Stomach (tissue), 9 donors: Measurements from ENCODE around the gene AKAP13. TPM values are rescaled to one million over a fixed set of nuclear protein-coding genes. Genes with fewer than 3 reads are reported as not detected.

Experiments
- DNase-seq, 2 donors: peaks; one replicate each; pipeline versions ENCODE4 v3.0.0 to v3.0.0-alpha.2; 2013 to 2019
- H3K27ac ChIP-seq, 5 donors: fragments of 200-600 bp in 4 of 5; sonication (generic) in 4 of 5; one replicate each; pipeline ENCODE4 v1.5.1; 2013 to 2019; ENCODE audit warnings: mild to moderate bottlenecking in 1 of 5, moderate library complexity in 1 of 5
- H3K27me3 ChIP-seq, 3 donors: fragments of 200-600 bp; sonication (generic); one replicate each; pipeline ENCODE4 v1.5.1; 2017 to 2019; ENCODE audit warnings: mixed run types in 1 of 3
- H3K36me3 ChIP-seq, 4 donors: fragments of 200-600 bp; sonication (generic); 1 replicate in 3 of 4; 2 replicates in 1 of 4; pipeline ENCODE4 v1.5.1; 2016 to 2019
- H3K4me1 ChIP-seq, 4 donors: fragments of 200-600 bp; sonication (generic); one replicate each; pipeline ENCODE4 v1.5.1; 2016 to 2019
- H3K4me3 ChIP-seq, 4 donors: fragments of 200-600 bp; sonication (generic) in 3 of 4; one replicate each; pipeline ENCODE4 v1.5.1; 2016 to 2019; ENCODE audit warnings: mild to moderate bottlenecking in 1 of 4
- H3K9me3 ChIP-seq, 4 donors: fragments of 200-600 bp; sonication (generic); one replicate each; pipeline ENCODE4 v1.5.1; 2016 to 2019
- CTCF ChIP-seq, 7 experiments: fragments of 450-650 bp in 4 of 7; fragments of 200-600 bp in 3 of 7; sonication (generic) in 3 of 7; IDR thresholded peaks; one replicate each; pipeline ENCODE4 v1.5.1; 2016 to 2019; ENCODE audit warnings: antibody characterized with exemption in 7 of 7, control low read depth in 2 of 7, mild to moderate bottlenecking in 1 of 7
- EP300 ChIP-seq: sonication (generic); formaldehyde crosslinking; IDR thresholded peaks from one replicate; pipeline ENCODE4 v1.6.1; 2017; ENCODE audit warnings: antibody characterized with exemption
- POLR2A ChIP-seq, 4 donors: fragments of 450-650 bp; IDR thresholded peaks; one replicate each; pipeline ENCODE4 v1.6.1; 2016; ENCODE audit warnings: antibody characterized with exemption in 4 of 4, control low read depth in 2 of 4, mild to moderate bottlenecking in 1 of 4, moderate library complexity in 1 of 4
- POLR2AphosphoS5 ChIP-seq, 3 donors: sonication (generic); formaldehyde crosslinking; IDR thresholded peaks; one replicate each; pipeline ENCODE4 v1.6.1; 2016; ENCODE audit warnings: antibody characterized with exemption in 3 of 3
- WGBS, 5 donors: extraction: QIAGEN DNeasy Blood & Tissue Kit in 3 of 5; methylation state at CpG; one replicate each; pipeline versions ENCODE4 v1.1.5 to v1.1.7; 2013 to 2018; 5-methylcytosine and 5-hydroxymethylcytosine counted together
- intact Hi-C: fragments of 100-400 bp; cut with DNase I; formaldehyde crosslinking; loops from one replicate; pipeline ENCODE4 v1.15.1; 2023; ENCODE audit warnings: low total_unique reads
- polyA plus RNA-seq, 3 donors: library from polyadenylated mRNA; stranded (reverse); fragments of 200-250 nt; gene quantifications; one replicate each; pipeline ENCODE4 v1.2.3, GENCODE V29; 2013
- total RNA-seq, 5 donors: library from RNA; depleted of rRNA; stranded (reverse); fragments of >200 nt; gene quantifications; one replicate each; pipeline versions ENCODE4 v1.1.0 to v1.2.3, GENCODE V29; 2014 to 2016
- donor health status: healthy with polysubstance abuse.
- donor health status: Bipolar disorder and iron deficiency.
- donor health status: healthy.

AKAP13 gene
- total and polyA plus RNA-seq, 8 donors, result 33.1 to 395 (median 138) TPM

DNA sequence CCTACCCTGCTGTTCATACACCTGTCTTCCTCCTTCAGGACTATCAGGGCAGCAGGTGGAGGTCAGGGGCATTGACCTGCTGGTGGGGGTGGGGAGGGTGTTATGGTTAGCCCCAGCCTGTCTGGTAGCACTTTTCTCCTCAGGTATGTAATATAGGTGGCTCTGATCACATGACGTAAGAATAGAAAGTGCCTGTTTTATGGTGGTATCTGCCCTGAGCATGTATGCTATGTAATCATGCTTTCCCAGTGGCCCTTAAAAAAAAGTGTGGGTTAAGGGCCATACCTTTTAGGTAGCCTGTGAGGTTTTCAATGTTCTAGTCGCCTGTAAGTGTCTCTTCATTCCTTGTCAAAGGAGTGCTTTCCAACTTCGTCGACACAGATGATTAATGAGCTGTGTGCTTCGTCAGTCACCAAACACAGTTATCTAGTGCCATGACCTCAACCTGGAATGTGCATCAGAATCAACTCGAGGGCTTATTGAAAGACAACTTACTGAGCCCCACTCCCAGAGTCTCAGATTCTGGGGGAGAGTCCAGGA lies 328.1 kb downstream of the AKAP13 start:
- Histone ChIP-seq H3K4me1 (peaks cover 45 to 66% (median 57%) of the 10 kb centered on the region in 4 donors), H3K27ac (peak overlapping the region; percentile 82 to 93 (median 88)), H3K9me3 (no peaks in the 10 kb centered on the region), H3K36me3 (peaks cover 22 to 52% (median 48%) of the 10 kb centered on the region in 4 donors), H3K27me3 (no peaks in the 10 kb centered on the region), H3K4me3 (peak overlapping the region in 1 of 4 donors; percentile 8)
- WGBS, 5 donors, result 20 to 47% (median 40%) methylated on average over 6 of the region's 6 CpGs
- peak in 1 of 2 donors; percentile 57 for DNase-seq
- intact Hi-C loops, result no loop called here
- peak in 1 of 3 donors; percentile 22 for TF ChIP-seq POLR2AphosphoS5 (IDR thresholded peaks at IDR 0.05)
- TF ChIP-seq POLR2A (IDR thresholded peaks at IDR 0.05), result no peak
- TF ChIP-seq EP300, result no peak
- TF ChIP-seq CTCF (IDR thresholded peaks at IDR 0.05), result no peak

DNA sequence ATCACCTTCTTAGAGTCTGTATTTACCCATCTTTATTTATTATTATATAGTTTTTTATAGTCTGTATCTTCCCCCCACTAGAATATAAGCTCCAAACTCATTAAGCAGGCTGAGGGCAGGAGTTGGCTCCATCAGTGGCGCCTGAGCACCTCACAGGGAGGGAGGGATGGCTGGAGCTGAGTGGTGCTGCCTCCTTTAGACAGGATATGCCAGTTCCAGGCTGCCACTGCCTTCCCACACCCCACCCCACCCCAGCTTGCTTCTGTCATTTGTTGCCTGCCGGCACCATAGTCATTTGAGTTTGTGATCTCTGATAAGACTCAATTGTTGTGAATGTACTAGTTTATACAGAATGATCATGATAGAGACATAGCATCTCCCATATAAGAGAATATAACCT lies 328.8 kb downstream of the AKAP13 start:
- no peak for DNase-seq
- Histone ChIP-seq H3K36me3 (peaks cover 22 to 60% (median 56%) of the 10 kb centered on the region in 4 donors), H3K4me1 (peaks cover 39 to 59% (median 50%) of the 10 kb centered on the region in 4 donors), H3K4me3 (no peak overlapping the region), H3K27ac (peak overlapping the region in 4 of 5 donors; percentile 82 to 93 (median 87)), H3K9me3 (no peaks in the 10 kb centered on the region), H3K27me3 (no peaks in the 10 kb centered on the region)
- 69 to 81% (median 78%) methylated on average over 2 of the region's 2 CpGs for WGBS, 5 donors
- no peak for TF ChIP-seq POLR2AphosphoS5 (IDR thresholded peaks at IDR 0.05)
- TF ChIP-seq EP300, result no peak
- intact Hi-C loops, result no loop called here

DNA sequence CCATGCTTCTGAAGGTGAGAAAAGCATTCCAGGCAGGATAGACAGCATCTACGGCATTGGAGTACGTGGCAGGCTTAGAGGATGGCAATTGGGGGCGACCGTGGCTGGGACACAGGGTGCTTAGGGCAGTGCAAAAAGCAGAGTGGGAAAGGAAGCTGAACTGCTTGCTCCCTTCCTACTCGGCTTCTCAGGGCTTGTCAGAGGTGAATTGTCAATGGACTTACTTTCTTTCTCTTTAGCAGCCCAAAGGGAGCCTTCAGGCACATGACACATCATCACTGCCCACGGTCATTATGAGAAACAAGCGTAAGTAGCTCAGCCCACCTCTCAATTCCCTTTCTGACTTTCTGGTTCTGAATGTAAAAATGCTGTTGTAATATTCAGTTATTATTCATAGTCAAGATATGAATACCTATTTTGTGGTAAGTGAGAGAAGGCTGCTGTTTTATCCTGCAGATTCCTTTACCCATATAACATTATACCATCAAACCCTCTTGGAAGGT lies 330.0 kb downstream of the AKAP13 start:
- peaks cover 28 to 48% (median 40%) of the 10 kb centered on the region in 4 donors for H3K4me1 ChIP-seq
- intact Hi-C loops, result no loop called here
- H3K27ac ChIP-seq, result peak overlapping the region in 3 of 5 donors; percentile 9 to 88 (median 22)
- 86 to 98% (median 95%) methylated on average over 7 of the region's 7 CpGs for WGBS, 5 donors
- no peaks in the 10 kb centered on the region for H3K27me3 ChIP-seq
- no peaks in the 10 kb centered on the region for H3K9me3 ChIP-seq
- no peak for DNase-seq
- H3K36me3 ChIP-seq, result peaks cover 22 to 72% (median 67%) of the 10 kb centered on the region in 4 donors
- H3K4me3 ChIP-seq, result no peak overlapping the region
- no peak for TF ChIP-seq EP300
- TF ChIP-seq POLR2A (IDR thresholded peaks at IDR 0.05), result no peak
- no peak for TF ChIP-seq POLR2AphosphoS5 (IDR thresholded peaks at IDR 0.05)
- TF ChIP-seq CTCF (IDR thresholded peaks at IDR 0.05), result no peak

GRCh38 chr15:85711580-85712192 lies 331.3 kb downstream of the AKAP13 start:
- H3K27me3 ChIP-seq, result no peaks in the 10 kb centered on the region
- no peak overlapping the region for H3K27ac ChIP-seq
- H3K4me3 ChIP-seq, result no peak overlapping the region
- no peaks in the 10 kb centered on the region for H3K9me3 ChIP-seq
- peaks cover 31 to 85% (median 80%) of the 10 kb centered on the region in 4 donors for H3K36me3 ChIP-seq
- intact Hi-C loops, result no loop called here
- TF ChIP-seq POLR2A (IDR thresholded peaks at IDR 0.05), result no peak
- no peak for TF ChIP-seq EP300
- TF ChIP-seq CTCF (IDR thresholded peaks at IDR 0.05), result no peak
- TF ChIP-seq POLR2AphosphoS5 (IDR thresholded peaks at IDR 0.05), result no peak
- DNase-seq, result no peak
- 87 to 94% (median 91%) methylated on average over 7 of the region's 7 CpGs for WGBS, 5 donors
- H3K4me1 ChIP-seq, result peaks cover 17 to 35% (median 27%) of the 10 kb centered on the region in 4 donors

DNA sequence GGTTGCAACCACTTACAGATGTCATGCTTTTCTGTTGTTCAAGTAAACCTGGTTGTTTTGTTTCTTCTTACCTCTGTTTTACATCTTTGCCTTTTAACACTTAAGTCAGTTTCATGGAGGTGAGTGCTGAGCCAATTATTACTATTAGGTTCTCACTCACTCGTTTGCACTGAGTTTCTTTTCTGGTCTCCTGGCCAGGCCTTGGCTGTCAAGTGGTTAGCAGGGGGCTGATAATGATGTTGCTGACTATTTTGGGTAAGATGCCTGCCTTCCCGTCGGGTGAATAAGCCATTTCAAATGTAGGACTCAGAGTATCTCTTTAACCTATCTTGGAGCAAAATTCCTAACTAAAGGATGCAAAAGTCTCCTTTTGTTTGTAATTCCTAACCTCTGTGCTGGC lies 335.9 kb downstream of the AKAP13 start:
- H3K9me3 ChIP-seq, result no peaks in the 10 kb centered on the region
- DNase-seq, result no peak
- no peaks in the 10 kb centered on the region for H3K27me3 ChIP-seq
- 59 to 73% (median 70%) methylated on average over 3 of the region's 3 CpGs for WGBS, 5 donors
- no peak for TF ChIP-seq POLR2A (IDR thresholded peaks at IDR 0.05)
- TF ChIP-seq EP300, result no peak
- TF ChIP-seq CTCF (IDR thresholded peaks at IDR 0.05), result no peak
- no peak for TF ChIP-seq POLR2AphosphoS5 (IDR thresholded peaks at IDR 0.05)
- H3K27ac ChIP-seq, result peak overlapping the region in 1 of 5 donors; percentile 6
- intact Hi-C loops, result no loop called here
- H3K4me3 ChIP-seq, result no peak overlapping the region
- H3K4me1 ChIP-seq, result no peaks in the 10 kb centered on the region
- peaks cover 52 to 100% (median 100%) of the 10 kb centered on the region in 4 donors for H3K36me3 ChIP-seq
